Fibroblast of skin of abdomen (primary cell): ENCODE data around the gene NR1D1. TPM values are rescaled to one million over a fixed set of nuclear protein-coding genes. Genes with fewer than 3 reads are reported as not detected.
"Not testable (repeated sequence)": the region's sequence is repeated elsewhere in the genome, so short reads cannot be mapped to it uniquely, and the experiment has no call there.

Experiments used
- DNase-seq: peaks from one replicate; pipeline ENCODE4 v3.0.0-alpha.2; 2013
- polyA plus RNA-seq, 2 experiments: library from polyadenylated mRNA; unstranded; fragments of 120-200 nt; gene quantifications; one replicate each; pipeline ENCODE4 v1.2.1, GENCODE V29; 2013; ENCODE audit not compliant: insufficient read length in 2 of 2

The NR1D1 gene
- polyA plus RNA-seq (2013, experiment 1 of 2; ENCODE audit: insufficient read length) = 10.0 TPM
- 11.4 TPM for polyA plus RNA-seq (2013, experiment 2 of 2; ENCODE audit: insufficient read length)

DNA sequence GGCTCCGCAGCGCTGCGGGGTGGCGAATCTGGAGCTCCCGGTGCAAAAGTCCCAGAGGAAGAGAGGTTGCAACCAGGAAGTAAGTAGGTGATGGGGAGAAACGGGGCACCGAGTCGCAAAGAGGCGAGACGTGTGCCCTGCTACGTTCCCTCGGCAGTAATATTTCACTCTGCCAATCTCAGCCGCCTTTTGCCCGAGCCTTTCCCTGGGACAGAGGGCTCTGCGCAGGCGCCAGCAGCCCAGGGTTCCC lies at the start of gene NR1D1:
Gene NR1D1 (minus strand): TSS at position 171 of the 250 bp plus-strand sequence. CDS start 495 bp downstream, outside the sequence.
- no peak for DNase-seq

DNA sequence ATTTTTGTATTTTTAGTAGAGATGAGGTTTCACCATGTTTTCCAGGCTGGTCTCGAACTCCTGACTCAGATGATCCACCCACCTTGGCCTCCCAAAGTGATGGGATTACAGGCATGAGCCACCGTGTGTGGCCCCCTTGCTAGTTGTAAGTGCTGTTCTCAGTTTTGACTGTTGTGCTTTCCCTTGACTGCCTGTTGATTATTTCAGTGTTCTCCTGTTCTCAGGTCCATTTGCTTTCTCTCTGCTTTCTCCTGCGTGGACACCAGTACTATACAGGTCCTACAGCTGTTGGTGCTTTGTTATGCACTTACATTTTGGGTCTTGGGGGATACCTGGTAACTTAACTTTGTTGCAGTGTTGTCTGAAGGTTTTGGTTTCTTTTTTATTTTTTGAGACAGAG lies 48.1 kb upstream of the NR1D1 start:
- no peak for DNase-seq

- no peak for DNase-seq
Observed at GRCh38 chr17:40145476-40145875, 45.1 kb upstream of the NR1D1 start.

DNA sequence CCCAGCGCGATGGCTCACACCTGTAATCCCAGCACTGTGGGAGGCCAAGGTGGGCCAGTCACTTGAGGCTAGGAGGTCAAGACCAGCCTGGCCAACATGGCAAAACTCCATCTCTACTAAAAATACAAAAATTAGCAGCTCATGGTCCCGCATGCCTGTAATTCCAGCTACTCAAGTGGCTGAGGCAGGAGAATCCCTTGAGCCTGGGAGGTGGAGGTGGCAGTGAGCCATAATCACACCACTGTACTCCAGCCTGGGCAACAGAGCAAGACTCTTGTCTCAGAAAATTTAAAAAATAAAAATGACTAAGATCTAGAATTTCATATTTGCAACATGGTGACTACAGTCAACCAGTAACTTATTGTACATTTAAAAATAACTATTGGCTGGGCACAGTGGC lies 42.8 kb upstream of the NR1D1 start:
- not testable (repeated sequence) for DNase-seq

DNA sequence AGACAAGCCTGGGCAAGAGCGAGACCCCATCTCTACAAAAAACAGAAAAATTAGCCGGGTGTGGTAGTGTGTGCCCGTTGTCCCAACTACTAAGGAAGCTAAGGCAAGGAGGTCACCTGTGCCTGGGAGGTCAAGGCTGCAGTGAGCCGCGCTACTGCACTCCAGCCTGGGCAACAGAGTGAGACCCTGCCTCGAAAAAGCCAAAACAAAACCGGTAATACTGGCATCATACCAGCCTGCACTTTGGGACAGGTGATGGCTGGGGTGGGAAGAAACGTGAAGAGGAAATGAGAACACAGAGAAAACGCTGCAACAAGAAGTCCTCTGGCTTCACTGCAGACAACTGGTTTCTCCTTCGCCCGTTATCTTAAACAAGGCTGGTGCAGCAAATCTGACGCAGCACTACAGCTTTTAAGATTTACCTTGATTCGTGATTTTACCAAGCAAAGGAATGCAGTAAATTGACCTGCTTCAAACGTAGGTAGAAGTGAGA lies 39.2 kb upstream of the NR1D1 start:
- DNase-seq = no peak

- DNase-seq = no peak
Observed at GRCh38 chr17:40135817-40136216, 35.4 kb upstream of the NR1D1 start.

DNA sequence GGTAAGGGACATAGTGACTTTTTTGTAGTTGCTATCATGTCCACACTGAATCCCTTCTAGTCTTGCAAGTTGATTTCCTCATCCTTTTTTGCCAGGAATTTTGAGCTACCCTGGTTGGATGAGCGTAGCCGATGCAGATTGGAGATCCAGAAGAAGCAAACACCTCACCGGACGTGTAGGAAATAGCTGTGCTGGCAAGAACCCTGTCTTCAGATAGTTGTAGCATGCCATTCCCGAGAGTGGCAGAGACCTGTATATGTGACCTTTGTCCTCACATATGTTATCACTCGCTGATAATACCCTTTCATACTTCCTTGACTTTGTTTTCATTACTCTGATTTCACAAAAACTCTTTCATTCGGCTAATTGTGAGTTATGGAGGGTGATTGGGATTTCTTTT lies 33.8 kb upstream of the NR1D1 start:
- DNase-seq = no peak

DNA sequence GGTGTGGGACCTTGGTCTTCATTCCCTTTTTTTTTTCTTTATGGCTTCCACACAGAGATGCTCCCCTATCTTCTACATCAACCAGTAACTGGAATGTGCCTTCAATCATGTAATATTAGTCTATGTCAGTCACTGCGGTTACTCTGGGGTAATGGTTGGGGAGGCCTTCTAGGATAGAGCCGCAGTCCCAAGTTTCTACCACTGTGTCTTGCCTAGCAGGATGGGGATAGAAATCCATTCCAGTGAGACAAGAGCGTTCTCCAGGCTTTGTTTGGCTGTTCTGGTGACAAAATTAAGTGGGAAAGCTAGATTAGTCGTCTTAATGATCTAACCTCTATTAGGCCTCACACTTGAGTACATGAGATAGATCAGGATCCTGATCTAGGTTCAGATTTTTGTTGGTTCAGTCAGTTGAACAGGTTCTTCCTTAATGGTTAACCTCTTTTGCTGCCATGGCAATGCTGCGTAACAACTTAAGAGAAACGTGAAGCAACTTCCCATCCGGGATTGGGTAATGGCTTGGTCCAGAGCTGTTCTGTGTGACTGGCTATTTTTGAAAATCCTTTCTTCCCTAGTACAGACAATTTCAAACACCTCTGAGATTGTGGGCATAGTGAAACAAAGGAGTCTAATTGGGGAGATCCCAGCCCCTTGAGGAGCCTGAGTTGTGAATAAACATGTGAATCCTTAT lies 30.1 kb upstream of the NR1D1 start:
- DNase-seq = no peak

DNA sequence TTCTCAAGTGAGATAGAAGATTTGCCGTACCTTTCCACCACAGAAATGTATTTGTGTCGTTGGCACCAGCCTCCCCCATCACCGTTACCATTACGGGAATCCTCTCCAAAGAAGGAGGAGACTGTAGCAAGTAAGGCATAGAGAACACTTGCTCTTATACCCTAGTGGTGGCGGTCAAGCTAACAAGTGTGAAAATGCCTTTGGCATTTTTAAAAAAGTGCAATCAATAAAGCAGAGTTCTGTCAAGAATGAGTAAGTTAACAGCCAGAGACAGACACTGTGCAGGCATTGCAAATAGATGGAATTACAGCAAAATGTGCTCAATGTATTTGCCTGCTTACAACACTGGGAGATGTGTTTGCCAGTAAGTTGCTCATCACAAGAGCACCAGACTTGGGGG lies 29.1 kb upstream of the NR1D1 start:
- DNase-seq = no peak

- DNase-seq = no peak
Observed at GRCh38 chr17:40124279-40125141, 24.1 kb upstream of the NR1D1 start.

GRCh38 chr17:40123811-40124114 lies 23.4 kb upstream of the NR1D1 start:
- no peak for DNase-seq

GRCh38 chr17:40122999-40123810 lies 22.8 kb upstream of the NR1D1 start:
- peak; percentile 48 for DNase-seq

DNA sequence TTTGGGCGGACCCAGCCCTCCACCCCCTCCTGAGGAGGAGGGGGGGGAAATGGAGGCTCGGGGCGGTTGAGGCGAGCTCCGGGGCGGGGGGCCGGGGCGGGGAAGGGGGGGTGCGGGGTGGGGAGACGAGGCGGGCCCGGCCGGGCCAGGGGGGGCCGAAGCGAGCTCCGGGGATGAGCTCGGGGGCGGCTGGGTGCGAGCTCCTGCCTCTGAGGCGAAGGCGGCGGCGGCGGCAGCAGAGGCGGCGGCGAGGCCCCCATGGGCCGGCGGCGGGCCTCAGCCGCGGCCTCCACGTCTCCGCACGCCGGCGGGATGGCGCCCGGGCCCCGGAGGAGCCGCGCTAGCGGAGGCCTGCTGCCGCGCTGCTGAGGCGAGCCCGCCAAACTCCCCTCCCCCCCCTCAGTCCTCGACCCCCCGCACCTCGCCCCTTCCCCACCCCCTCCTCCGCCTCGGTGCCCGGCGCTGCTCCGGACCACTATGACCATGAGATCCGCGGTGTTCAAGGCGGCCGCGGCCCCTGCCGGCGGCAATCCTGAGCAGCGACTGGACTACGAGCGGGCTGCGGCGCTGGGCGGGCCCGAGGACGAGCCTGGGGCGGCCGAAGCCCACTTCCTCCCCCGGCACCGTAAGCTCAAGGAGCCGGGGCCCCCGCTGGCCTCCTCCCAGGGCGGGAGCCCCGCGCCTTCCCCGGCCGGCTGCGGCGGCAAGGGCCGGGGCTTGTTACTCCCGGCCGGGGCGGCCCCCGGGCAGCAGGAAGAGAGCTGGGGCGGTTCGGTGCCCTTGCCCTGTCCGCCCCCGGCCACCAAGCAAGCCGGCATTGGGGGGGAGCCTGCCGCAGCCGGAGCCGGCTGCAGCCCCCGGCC lies 22.0 kb upstream of the NR1D1 start:
- DNase-seq = peak; percentile 50

DNA sequence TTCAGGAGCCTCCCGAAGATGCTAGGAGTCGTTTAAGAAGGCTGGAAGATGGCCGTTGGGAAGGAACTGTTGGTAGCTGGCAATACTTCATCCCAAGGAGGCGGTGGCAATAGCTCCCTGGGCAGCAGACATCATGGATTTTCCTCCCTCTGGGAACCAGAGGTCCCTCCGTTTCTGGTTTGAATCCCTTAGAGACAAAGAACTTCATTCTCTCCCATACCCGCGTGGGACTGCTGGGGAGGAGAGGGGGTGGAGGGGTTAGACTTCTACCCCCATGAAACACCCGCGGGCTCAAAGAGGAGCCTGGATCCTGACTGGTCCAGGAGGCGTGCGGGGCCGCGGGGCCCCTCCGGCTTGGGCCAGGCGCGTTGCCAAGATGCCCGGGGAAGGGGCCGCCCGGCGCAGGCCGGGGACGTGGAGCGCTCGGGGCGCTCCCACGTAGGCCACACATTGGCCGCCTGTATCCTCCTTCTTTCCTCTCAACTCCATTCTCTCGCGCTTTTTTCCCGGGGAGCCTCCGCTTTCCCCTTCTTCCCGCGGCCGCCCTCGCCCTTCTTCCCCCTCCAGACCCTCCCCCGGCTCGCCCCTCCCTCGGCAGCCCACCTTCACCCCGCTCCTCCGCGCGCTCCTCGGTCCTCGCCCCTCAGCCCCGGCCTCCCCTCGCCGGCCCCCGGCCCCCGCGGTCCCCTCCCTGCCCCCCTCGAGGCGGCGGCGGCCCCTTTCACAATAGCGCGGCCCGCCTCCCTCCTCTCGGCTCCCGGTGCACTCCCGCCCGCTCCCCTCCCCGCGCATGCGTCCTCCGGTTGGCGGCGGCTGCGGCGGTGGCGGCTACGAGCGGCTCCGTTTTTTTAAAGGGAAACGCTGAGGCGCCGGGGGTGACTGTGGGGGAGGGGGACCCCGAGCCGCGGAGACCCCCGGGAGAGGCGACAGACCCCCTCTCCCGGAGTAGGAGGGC lies 21.1 kb upstream of the NR1D1 start, which contains the start of gene MSL1:
Gene MSL1 (plus strand): TSS at position 791 of the 955 bp plus-strand sequence. CDS start 642 bp downstream, outside the sequence.
- peak; percentile 86 for DNase-seq

- no peak for DNase-seq
Observed at GRCh38 chr17:40115101-40115436, 14.7 kb upstream of the NR1D1 start.

DNA sequence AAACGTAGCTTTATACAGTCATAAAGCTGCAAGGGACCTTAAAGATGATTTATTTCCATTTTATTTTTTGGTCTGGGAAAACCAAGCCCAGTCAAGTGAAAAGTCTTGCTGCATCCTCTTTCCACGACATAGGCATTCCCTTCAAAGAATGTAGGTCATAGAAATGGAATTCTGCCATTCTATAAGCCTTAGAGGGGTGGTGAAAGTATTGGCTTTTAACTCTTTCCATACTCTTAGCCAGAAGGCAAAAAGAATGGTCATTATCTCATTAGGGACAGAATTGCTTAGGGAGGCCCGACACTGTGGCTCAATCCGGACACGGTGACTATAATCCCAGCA lies 13.5 kb upstream of the NR1D1 start:
- peak; percentile 78 for DNase-seq

- DNase-seq = peak; percentile 96
Observed at GRCh38 chr17:40113110-40113906, 12.9 kb upstream of the NR1D1 start.

DNA sequence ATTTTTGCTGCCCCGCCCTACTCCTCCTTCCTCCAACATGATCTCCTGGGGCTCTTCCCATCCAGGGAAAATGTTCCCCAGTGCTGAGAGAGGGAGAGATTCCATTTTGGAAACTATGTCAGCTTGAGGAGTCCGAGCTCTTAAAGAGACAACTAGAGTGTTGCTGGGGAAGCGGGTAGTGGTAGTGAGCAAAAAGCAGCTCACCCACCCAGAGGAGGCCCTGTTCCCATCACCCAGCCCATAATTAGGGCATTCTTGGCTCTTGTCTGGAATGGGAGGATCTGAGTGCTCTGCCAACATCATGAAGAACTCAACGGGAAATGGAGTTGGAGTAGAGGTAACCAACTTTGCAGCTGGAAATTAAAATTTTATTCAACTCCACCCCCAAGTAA lies 12.3 kb upstream of the NR1D1 start:
- no peak for DNase-seq

- no peak for DNase-seq
Observed at GRCh38 chr17:40112191-40112711, 11.9 kb upstream of the NR1D1 start.
